GM12878 (cell line): ENCODE results near the gene CCNY.

ENCODE experiments used
- ATF7 ChIP-seq: fragments of 450-650 bp; IDR thresholded peaks from 2 replicates; pipeline ENCODE4 v1.6.1; 2016; ENCODE audit warnings: low read depth, mild to moderate bottlenecking
- EZH2 ChIP-seq: IDR thresholded peaks from 2 replicates; pipeline ENCODE4 v1.6.1; 2012; ENCODE audit warnings: low read depth, mild to moderate bottlenecking, control low read depth, inconsistent platforms, low read length, borderline replicate concordance; ENCODE audit not compliant: control insufficient read depth
- JUND ChIP-seq: IDR thresholded peaks from 2 replicates; pipeline ENCODE4 v1.6.1; 2012; ENCODE audit warnings: low read depth, mild to moderate bottlenecking, low read length, improper control_type of control experiment, moderate library complexity
- NFIC ChIP-seq: IDR thresholded peaks from 2 replicates; pipeline ENCODE4 v1.6.1; 2012; ENCODE audit warnings: low read depth, mild to moderate bottlenecking, inconsistent platforms, low read length, moderate library complexity
- SMAD5 ChIP-seq: IDR thresholded peaks from 2 replicates; pipeline ENCODE4 v1.6.1; 2016; ENCODE audit warnings: antibody characterized with exemption, low read depth
- TAF1 ChIP-seq: IDR thresholded peaks from 2 replicates; pipeline ENCODE4 v1.6.1; 2011; ENCODE audit warnings: mild to moderate bottlenecking, low read depth, low read length, borderline replicate concordance
- TCF3 ChIP-seq: IDR thresholded peaks from 2 replicates; pipeline ENCODE4 v1.6.1; 2012; ENCODE audit warnings: low read depth, mild to moderate bottlenecking, low read length, borderline replicate concordance; ENCODE audit not compliant: insufficient read depth
- TF ChIP-seq, protein P1 (sequence below): fragments of 450-650 bp; IDR thresholded peaks from 2 replicates; pipeline ENCODE4 v1.6.1; 2018; ENCODE audit warnings: mild to moderate bottlenecking, low read depth, moderate library complexity; ENCODE audit not compliant: partially characterized antibody

GRCh38 chr10:35355971-35356724, 19.8 kb downstream of the CCNY start:
- TF ChIP-seq NFIC (no peak; the same call in 1 of the 2 replicates), ATF7 (no peak), TAF1 (no peak), EZH2 (no peak), JUND (no peak), TCF3 (no peak), SMAD5 (no peak)
- TF ChIP-seq, protein P1, sequence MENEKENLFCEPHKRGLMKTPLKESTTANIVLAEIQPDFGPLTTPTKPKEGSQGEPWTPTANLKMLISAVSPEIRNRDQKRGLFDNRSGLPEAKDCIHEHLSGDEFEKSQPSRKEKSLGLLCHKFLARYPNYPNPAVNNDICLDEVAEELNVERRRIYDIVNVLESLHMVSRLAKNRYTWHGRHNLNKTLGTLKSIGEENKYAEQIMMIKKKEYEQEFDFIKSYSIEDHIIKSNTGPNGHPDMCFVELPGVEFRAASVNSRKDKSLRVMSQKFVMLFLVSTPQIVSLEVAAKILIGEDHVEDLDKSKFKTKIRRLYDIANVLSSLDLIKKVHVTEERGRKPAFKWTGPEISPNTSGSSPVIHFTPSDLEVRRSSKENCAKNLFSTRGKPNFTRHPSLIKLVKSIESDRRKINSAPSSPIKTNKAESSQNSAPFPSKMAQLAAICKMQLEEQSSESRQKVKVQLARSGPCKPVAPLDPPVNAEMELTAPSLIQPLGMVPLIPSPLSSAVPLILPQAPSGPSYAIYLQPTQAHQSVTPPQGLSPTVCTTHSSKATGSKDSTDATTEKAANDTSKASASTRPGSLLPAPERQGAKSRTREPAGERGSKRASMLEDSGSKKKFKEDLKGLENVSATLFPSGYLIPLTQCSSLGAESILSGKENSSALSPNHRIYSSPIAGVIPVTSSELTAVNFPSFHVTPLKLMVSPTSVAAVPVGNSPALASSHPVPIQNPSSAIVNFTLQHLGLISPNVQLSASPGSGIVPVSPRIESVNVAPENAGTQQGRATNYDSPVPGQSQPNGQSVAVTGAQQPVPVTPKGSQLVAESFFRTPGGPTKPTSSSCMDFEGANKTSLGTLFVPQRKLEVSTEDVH: no peak
